HCT116 (cell line): ENCODE data around the gene SEPTIN5.

ENCODE experiments used
- CTCF ChIP-seq, 3 experiments: fragments of 200-600 bp in 1 of 3; sonication (generic) in 1 of 3; IDR thresholded peaks in 2 of 3; conservative IDR thresholded peaks in 1 of 3; 2 replicates each; pipeline ENCODE4 v1.5.1; 2012 to 2017; ENCODE audit warnings: low read depth in 2 of 3, low read length in 2 of 3, antibody characterized with exemption in 1 of 3, borderline replicate concordance in 1 of 3, control low read depth in 1 of 3, mild to moderate bottlenecking in 1 of 3, mixed read lengths in 1 of 3, mixed run types in 1 of 3, moderate library complexity in 1 of 3; ENCODE audit not compliant: insufficient read depth in 1 of 3
- EGR1 ChIP-seq: IDR thresholded peaks from 2 replicates; pipeline ENCODE4 v1.6.1; 2012; ENCODE audit warnings: low read depth
- ELF1 ChIP-seq: IDR thresholded peaks from 2 replicates; pipeline ENCODE4 v1.6.1; 2012; ENCODE audit warnings: low read depth, borderline replicate concordance
- JUND ChIP-seq: IDR thresholded peaks from 2 replicates; pipeline ENCODE4 v1.6.1; 2012
- POLR2A ChIP-seq: IDR thresholded peaks from 2 replicates; pipeline ENCODE4 v1.7.0; 2011; ENCODE audit warnings: borderline replicate concordance; ENCODE audit not compliant: insufficient read depth, insufficient read length; ENCODE audit errors: extremely low read depth
- POLR2AphosphoS5 ChIP-seq: IDR thresholded peaks from 2 replicates; pipeline ENCODE4 v1.6.1; 2011; ENCODE audit warnings: mild to moderate bottlenecking, low read depth, low read length, moderate library complexity
- RAD21 ChIP-seq: IDR thresholded peaks from 2 replicates; pipeline ENCODE4 v1.6.1; 2012; ENCODE audit warnings: low read depth, mild to moderate bottlenecking
- REST ChIP-seq: IDR thresholded peaks from 2 replicates; pipeline ENCODE4 v1.6.1; 2012; ENCODE audit warnings: low read depth
- SIN3A ChIP-seq: IDR thresholded peaks from 2 replicates; pipeline ENCODE4 v1.6.1; 2012; ENCODE audit warnings: low read depth
- ZNF274 ChIP-seq: fragments of 200-500 bp; sonication (Bioruptor generic); IDR thresholded peaks from 2 replicates; pipeline ENCODE4 v1.6.1; 2014; ENCODE audit warnings: mild to moderate bottlenecking, low read depth, low read length, inconsistent platforms

GRCh38 chr22:19757985-19758895 is 43.9 kb downstream of the SEPTIN5 start:
- no peak for TF ChIP-seq ELF1
- TF ChIP-seq EGR1, result no peak
- no peak for TF ChIP-seq CTCF (IDR thresholded peaks at IDR 0.05 in 2 of 3, conservative IDR thresholded peaks at IDR 0.05 in 1 of 3; ENCODE audit: borderline replicate concordance in 1 of 3, insufficient read depth in 1 of 3, low read depth in 2 of 3, low read length in 2 of 3)
- TF ChIP-seq RAD21, result no peak
- TF ChIP-seq POLR2A, result no peak
- TF ChIP-seq SIN3A, result no peak
- no peak for TF ChIP-seq ZNF274
- no peak for TF ChIP-seq POLR2AphosphoS5
- no peak for TF ChIP-seq JUND
- TF ChIP-seq REST, result no peak
